Brain microvascular endothelial cell (primary cell): ENCODE results near the gene CLEC3B.
"Not testable (repeated sequence)": the region's sequence is repeated elsewhere in the genome, so short reads cannot be mapped to it uniquely, and the experiment has no call there.

Source experiments
- DNase-seq: peaks from one replicate; pipeline ENCODE4 v3.0.0-alpha.2; 2020
- H3K27ac ChIP-seq: fragments of 250-450 bp; sonication (Bioruptor Pico); 2 replicates; pipeline ENCODE4 v1.5.1; 2020; ENCODE audit warnings: mild to moderate bottlenecking, moderate library complexity
- H3K27me3 ChIP-seq: fragments of 250-450 bp; sonication (Bioruptor Pico); replicated peaks from 2 replicates; pipeline ENCODE4 v1.5.1; 2020; ENCODE audit warnings: mild to moderate bottlenecking
- H3K36me3 ChIP-seq: fragments of 250-450 bp; sonication (Bioruptor Pico); replicated peaks from 2 replicates; pipeline ENCODE4 v1.5.1; 2020; ENCODE audit warnings: mild to moderate bottlenecking
- H3K4me3 ChIP-seq: 2 replicates; pipeline ENCODE4 v1.5.1; 2011; ENCODE audit warnings: low read depth, mild to moderate bottlenecking, control low read depth, low read length, moderate library complexity
- in situ Hi-C: cut with HindIII; loops from 2 replicates; pipeline ENCODE4 v1.10.0; 2017; ENCODE audit warnings: low sequenced_read_pairs, low pct_ligation_motif_present
- TF ChIP-seq, protein P1 (sequence below): IDR thresholded peaks from 2 replicates; pipeline ENCODE4 v1.5.1; 2011; ENCODE audit warnings: low read depth, mild to moderate bottlenecking, moderate library complexity, low read length, control low read depth, inconsistent platforms; ENCODE audit errors: missing control alignments

CLEC3B gene, protein sequence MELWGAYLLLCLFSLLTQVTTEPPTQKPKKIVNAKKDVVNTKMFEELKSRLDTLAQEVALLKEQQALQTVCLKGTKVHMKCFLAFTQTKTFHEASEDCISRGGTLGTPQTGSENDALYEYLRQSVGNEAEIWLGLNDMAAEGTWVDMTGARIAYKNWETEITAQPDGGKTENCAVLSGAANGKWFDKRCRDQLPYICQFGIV

DNA sequence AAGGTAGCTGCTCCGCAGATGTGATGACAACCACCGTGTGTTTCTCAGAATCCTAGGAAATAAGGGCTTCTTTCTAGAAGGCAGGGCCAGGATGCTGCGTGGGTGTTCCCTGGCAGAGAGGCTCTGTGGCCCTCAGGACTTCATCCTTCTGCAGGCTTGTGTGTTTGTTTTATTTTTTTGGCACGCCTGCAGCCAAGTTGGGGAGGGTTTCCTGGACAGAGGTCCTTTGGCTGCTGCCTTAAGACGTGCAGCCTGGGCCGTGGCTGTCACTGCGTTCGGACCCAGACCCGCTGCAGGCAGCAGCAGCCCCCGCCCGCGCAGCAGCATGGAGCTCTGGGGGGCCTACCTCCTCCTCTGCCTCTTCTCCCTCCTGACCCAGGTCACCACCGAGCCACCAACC is at the start of gene CLEC3B:
Gene CLEC3B (plus strand): TSS at position 266 of the 400 bp plus-strand sequence. CDS start 60 bp downstream, at position 326.
- no peaks in the 10 kb centered on the region for H3K27me3 ChIP-seq
- in situ Hi-C loops, result loop anchor here (25.0 kb wide), 1 partner anchor 486 kb away; no protein-coding TSS in a partner anchor
- TF ChIP-seq, protein P1, sequence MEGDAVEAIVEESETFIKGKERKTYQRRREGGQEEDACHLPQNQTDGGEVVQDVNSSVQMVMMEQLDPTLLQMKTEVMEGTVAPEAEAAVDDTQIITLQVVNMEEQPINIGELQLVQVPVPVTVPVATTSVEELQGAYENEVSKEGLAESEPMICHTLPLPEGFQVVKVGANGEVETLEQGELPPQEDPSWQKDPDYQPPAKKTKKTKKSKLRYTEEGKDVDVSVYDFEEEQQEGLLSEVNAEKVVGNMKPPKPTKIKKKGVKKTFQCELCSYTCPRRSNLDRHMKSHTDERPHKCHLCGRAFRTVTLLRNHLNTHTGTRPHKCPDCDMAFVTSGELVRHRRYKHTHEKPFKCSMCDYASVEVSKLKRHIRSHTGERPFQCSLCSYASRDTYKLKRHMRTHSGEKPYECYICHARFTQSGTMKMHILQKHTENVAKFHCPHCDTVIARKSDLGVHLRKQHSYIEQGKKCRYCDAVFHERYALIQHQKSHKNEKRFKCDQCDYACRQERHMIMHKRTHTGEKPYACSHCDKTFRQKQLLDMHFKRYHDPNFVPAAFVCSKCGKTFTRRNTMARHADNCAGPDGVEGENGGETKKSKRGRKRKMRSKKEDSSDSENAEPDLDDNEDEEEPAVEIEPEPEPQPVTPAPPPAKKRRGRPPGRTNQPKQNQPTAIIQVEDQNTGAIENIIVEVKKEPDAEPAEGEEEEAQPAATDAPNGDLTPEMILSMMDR, result no peak
- H3K36me3 ChIP-seq, result no peaks in the 10 kb centered on the region
- H3K27ac ChIP-seq, result no peak within 1 kb of the TSS
- no peak within 1 kb of the TSS for H3K4me3 ChIP-seq
- DNase-seq, result peak; percentile 47

DNA sequence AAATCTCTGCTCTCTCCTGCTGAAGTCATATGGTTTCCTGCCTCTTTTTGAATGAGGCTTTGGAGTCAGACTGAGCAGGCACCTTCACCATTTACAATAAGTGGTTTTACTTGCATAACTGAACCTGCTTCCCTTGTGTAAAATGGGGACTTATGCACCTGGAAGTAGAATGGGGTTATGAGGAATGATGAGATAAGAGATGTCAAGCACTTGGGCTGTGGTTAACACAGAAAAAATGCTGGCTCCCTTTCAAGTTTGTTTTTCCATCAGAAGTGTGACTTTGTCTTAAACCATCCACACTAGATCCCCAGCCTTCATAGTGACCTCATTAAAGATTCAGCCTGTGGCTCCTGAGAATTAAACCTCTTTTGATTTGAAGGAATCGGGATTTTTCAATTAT is 44.9 kb upstream of the CLEC3B start:
- in situ Hi-C loops, result no loop called here
- H3K27ac ChIP-seq, result no peak overlapping the region
- DNase-seq, result peak; percentile 18
- no peaks in the 10 kb centered on the region for H3K27me3 ChIP-seq
- H3K36me3 ChIP-seq, result no peaks in the 10 kb centered on the region
- H3K4me3 ChIP-seq, result no peak overlapping the region
- TF ChIP-seq, protein P1, result no peak

DNA sequence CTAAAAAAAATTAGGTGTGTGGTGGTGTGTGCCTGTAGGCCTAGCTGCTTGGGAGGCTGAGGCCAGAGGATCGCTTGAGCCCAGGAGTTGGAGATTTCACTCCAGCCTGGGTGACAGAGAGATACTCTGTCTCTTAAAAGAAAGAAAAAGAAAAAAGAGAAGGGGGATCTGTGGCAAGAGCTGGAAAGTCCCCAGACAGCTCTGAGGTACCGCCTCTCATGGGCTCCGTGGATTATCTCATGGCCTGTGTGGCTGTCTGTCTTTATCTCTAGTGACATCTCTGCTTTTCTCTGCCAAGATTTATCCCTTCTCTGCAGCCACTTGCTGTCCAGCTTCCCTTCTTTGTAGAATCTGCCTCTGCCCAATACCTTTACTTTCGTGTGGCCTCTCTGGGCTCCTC is 44.4 kb upstream of the CLEC3B start:
- H3K27ac ChIP-seq, result no peak overlapping the region
- TF ChIP-seq, protein P1, result no peak
- in situ Hi-C loops, result no loop called here

DNA sequence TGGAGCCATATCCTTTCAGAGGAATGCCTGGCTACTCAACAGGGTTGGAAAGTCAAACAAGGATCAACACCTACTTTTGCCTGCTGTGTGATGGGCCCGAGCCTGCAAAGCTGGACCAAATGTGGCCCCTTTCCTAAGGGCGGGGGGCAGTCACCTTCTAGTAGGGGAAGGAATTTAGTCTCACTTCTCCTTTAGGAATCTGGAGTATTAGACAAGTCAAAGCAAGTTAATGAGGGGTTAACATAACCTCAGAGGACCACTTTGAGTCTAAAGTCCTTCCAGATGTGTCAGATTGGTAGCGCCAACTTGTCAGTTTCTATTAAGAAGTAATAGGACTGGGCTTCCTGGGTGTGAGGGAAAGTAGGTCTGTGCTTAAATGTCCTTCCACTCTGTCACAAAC is 43.3 kb upstream of the CLEC3B start:
- TF ChIP-seq, protein P1, result no peak
- H3K27me3 ChIP-seq, result no peaks in the 10 kb centered on the region
- DNase-seq, result no peak
- in situ Hi-C loops, result no loop called here
- no peak overlapping the region for H3K27ac ChIP-seq
- H3K36me3 ChIP-seq, result no peaks in the 10 kb centered on the region
- H3K4me3 ChIP-seq, result no peak overlapping the region

More for the DNA sequence above, 44.4 kb upstream of the CLEC3B start:
- H3K4me3 ChIP-seq, result no peak overlapping the region
- H3K36me3 ChIP-seq, result no peaks in the 10 kb centered on the region
- no peaks in the 10 kb centered on the region for H3K27me3 ChIP-seq
- no peak for DNase-seq

DNA sequence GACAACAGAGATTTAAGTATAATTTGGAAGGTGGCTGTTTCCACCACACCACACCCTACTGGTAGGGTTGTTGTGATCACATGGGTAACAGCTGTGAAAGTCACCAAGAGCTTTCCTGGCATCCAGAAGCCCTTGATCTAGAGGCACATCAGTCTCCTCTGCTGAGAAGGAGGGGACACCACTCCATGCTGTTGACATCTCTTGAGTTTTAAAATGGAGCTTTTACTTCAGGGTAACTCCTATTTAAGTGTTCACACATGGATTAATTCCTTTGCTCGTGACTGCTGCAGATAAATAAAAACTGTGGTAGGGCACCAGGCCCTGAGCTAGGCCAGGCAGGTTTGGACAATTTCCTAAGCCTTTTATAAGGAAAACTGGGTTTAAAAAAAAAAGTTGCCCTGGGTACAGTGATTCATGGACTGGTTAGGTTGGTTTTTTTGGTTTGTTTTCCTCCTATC is 42.6 kb upstream of the CLEC3B start:
- Histone ChIP-seq H3K4me3 (no peak overlapping the region), H3K27ac (no peak overlapping the region), H3K36me3 (no peaks in the 10 kb centered on the region), H3K27me3 (no peaks in the 10 kb centered on the region)
- in situ Hi-C loops, result no loop called here
- no peak for DNase-seq
- TF ChIP-seq, protein P1, result no peak

DNA sequence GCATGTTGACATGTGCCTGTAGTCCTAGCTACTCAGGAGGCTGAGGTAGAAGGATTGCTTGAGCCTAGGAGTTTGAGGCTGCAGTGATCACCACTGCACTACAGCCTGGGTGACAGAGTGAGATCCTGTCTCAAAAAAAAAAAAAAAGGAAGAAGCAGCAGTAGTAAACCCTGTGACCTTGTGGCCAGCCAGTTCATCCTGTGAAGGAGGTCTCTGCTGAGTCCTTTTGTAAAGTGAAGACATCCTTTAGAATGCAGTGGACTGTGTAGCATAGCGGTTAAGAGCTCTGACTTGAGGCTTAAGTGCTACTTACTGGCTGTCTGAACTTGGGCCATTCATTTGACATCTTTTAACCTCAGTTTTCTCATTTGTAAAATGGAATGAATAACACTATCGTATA is 41.8 kb upstream of the CLEC3B start:
- no peaks in the 10 kb centered on the region for H3K27me3 ChIP-seq
- no peak overlapping the region for H3K27ac ChIP-seq
- TF ChIP-seq, protein P1, result no peak
- DNase-seq, result no peak
- in situ Hi-C loops, result no loop called here
- peaks cover 2% of the 10 kb centered on the region for H3K36me3 ChIP-seq
- no peak overlapping the region for H3K4me3 ChIP-seq

DNA sequence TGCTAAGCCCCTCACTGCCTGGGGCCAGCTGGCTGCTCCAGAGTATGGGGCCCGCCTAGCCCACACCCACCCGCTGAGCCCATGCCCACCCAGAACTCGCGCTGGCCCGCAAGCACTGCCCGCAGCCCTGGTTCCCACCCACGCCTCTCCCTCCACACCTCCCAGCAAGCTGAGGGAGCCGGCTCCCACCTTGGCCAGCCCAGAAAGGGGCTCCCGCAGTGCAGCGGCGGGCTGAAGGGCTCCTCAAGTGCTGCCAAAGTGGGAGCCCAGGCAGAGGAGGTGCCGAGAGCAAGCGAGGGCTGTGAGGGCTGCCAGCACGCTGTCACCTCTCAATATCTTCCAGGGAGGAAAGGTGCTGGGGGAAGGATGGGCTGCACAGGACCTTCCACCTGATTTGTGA is 39.8 kb upstream of the CLEC3B start:
- H3K4me3 ChIP-seq, H3K27me3 ChIP-seq, H3K27ac ChIP-seq, DNase-seq, in situ Hi-C loops: not testable (repeated sequence)
- peaks cover 18% of the 10 kb centered on the region for H3K36me3 ChIP-seq
